H1 (cell line): Measurements from ENCODE around the gene TFPT. TPM values are rescaled to one million over a fixed set of nuclear protein-coding genes. Genes with fewer than 3 reads are reported as not detected.

ENCODE experiments used
- ASH2L ChIP-seq: fragments of 200-600, 300-600 bp; sonication (generic); IDR thresholded peaks from one replicate; pipeline ENCODE4 v1.7.1; 2017; ENCODE audit warnings: low read length
- polyA plus RNA-seq, 7 experiments: library from polyadenylated mRNA; depleted of rRNA in 3 of 7; stranded (reverse) in 5 of 7; unstranded in 2 of 7; fragments of >200 nt in 5 of 7; fragments of 200-250 nt in 2 of 7; gene quantifications; 1 replicate in 5 of 7; 2 replicates in 1 of 7; 4 replicates in 1 of 7; pipeline versions ENCODE4 v1.2.1 to v1.2.3, GENCODE V29; 2011 to 2013; ENCODE audit warnings: missing spikeins in 2 of 7, mixed read lengths in 2 of 7
- total RNA-seq: library from RNA; stranded (reverse); fragmentation: NEBNext Ultra II Directional; extraction: Animal tissue kit (Norgen Biotek cat#: 25700); gene quantifications from 2 replicates; pipeline ENCODE4 v1.2.1, GENCODE V29; 2021
- TF ChIP-seq, protein P1 (sequence below): fragments of 300-600 bp; sonication (generic); IDR thresholded peaks from 2 replicates; pipeline ENCODE4 v1.7.1; 2012; ENCODE audit warnings: low read length, moderate library complexity, mild to moderate bottlenecking, inconsistent platforms; ENCODE audit not compliant: insufficient replicate concordance

TFPT gene
- total and polyA plus RNA-seq, 2 of the 8 experiments (the other 6 are each of a cell fraction or from before 2014, with no cell fraction given): 10.4 to 17.7 TPM

DNA sequence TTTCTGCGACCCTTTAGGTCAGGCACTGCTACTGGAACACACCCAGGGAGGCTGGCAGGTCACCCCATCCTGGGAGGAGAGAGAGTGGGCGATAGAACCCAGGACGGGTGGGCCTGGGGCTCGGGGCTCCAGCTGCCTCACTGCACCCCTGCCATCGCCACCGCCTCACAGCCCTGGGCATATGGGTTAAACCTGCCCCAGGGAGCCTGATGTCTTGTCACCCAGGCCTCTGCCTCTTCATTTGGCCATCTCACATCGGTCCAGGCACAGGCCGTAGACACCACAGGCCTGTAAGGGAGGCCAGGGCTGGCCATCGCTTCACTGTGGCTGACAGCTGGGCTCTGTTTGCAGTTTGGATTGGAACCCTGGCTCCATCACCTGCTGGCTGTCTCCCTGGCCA lies 10.3 kb upstream of the TFPT start (continued):
- TF ChIP-seq, protein P1, sequence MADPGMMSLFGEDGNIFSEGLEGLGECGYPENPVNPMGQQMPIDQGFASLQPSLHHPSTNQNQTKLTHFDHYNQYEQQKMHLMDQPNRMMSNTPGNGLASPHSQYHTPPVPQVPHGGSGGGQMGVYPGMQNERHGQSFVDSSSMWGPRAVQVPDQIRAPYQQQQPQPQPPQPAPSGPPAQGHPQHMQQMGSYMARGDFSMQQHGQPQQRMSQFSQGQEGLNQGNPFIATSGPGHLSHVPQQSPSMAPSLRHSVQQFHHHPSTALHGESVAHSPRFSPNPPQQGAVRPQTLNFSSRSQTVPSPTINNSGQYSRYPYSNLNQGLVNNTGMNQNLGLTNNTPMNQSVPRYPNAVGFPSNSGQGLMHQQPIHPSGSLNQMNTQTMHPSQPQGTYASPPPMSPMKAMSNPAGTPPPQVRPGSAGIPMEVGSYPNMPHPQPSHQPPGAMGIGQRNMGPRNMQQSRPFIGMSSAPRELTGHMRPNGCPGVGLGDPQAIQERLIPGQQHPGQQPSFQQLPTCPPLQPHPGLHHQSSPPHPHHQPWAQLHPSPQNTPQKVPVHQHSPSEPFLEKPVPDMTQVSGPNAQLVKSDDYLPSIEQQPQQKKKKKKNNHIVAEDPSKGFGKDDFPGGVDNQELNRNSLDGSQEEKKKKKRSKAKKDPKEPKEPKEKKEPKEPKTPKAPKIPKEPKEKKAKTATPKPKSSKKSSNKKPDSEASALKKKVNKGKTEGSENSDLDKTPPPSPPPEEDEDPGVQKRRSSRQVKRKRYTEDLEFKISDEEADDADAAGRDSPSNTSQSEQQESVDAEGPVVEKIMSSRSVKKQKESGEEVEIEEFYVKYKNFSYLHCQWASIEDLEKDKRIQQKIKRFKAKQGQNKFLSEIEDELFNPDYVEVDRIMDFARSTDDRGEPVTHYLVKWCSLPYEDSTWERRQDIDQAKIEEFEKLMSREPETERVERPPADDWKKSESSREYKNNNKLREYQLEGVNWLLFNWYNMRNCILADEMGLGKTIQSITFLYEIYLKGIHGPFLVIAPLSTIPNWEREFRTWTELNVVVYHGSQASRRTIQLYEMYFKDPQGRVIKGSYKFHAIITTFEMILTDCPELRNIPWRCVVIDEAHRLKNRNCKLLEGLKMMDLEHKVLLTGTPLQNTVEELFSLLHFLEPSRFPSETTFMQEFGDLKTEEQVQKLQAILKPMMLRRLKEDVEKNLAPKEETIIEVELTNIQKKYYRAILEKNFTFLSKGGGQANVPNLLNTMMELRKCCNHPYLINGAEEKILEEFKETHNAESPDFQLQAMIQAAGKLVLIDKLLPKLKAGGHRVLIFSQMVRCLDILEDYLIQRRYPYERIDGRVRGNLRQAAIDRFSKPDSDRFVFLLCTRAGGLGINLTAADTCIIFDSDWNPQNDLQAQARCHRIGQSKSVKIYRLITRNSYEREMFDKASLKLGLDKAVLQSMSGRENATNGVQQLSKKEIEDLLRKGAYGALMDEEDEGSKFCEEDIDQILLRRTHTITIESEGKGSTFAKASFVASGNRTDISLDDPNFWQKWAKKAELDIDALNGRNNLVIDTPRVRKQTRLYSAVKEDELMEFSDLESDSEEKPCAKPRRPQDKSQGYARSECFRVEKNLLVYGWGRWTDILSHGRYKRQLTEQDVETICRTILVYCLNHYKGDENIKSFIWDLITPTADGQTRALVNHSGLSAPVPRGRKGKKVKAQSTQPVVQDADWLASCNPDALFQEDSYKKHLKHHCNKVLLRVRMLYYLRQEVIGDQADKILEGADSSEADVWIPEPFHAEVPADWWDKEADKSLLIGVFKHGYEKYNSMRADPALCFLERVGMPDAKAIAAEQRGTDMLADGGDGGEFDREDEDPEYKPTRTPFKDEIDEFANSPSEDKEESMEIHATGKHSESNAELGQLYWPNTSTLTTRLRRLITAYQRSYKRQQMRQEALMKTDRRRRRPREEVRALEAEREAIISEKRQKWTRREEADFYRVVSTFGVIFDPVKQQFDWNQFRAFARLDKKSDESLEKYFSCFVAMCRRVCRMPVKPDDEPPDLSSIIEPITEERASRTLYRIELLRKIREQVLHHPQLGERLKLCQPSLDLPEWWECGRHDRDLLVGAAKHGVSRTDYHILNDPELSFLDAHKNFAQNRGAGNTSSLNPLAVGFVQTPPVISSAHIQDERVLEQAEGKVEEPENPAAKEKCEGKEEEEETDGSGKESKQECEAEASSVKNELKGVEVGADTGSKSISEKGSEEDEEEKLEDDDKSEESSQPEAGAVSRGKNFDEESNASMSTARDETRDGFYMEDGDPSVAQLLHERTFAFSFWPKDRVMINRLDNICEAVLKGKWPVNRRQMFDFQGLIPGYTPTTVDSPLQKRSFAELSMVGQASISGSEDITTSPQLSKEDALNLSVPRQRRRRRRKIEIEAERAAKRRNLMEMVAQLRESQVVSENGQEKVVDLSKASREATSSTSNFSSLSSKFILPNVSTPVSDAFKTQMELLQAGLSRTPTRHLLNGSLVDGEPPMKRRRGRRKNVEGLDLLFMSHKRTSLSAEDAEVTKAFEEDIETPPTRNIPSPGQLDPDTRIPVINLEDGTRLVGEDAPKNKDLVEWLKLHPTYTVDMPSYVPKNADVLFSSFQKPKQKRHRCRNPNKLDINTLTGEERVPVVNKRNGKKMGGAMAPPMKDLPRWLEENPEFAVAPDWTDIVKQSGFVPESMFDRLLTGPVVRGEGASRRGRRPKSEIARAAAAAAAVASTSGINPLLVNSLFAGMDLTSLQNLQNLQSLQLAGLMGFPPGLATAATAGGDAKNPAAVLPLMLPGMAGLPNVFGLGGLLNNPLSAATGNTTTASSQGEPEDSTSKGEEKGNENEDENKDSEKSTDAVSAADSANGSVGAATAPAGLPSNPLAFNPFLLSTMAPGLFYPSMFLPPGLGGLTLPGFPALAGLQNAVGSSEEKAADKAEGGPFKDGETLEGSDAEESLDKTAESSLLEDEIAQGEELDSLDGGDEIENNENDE: no peak
- no peak for TF ChIP-seq ASH2L
